Peyer's patch (tissue), 4 donors: Measurements from ENCODE around the gene NDUFC1.

Experiments
- CTCF ChIP-seq, 6 experiments: fragments of 450-650 bp in 4 of 6; fragments of 200-600 bp in 2 of 6; sonication (generic) in 1 of 6; IDR thresholded peaks; one replicate each; pipeline ENCODE4 v1.5.1; 2017 to 2019; ENCODE audit warnings: antibody characterized with exemption in 6 of 6, mild to moderate bottlenecking in 3 of 6, moderate library complexity in 1 of 6
- POLR2A ChIP-seq, 2 donors: fragments of 450-650 bp; IDR thresholded peaks; one replicate each; pipeline ENCODE4 v1.5.1; 2017; ENCODE audit warnings: antibody characterized with exemption in 2 of 2, mild to moderate bottlenecking in 2 of 2, moderate library complexity in 2 of 2

GRCh38 chr4:139266583-139267257 lies 35.6 kb downstream of the NDUFC1 start:
- TF ChIP-seq CTCF (IDR thresholded peaks at IDR 0.05) (no peak), POLR2A (IDR thresholded peaks at IDR 0.05) (no peak)
